GM23338 (cell line): Measurements from ENCODE around the gene C22orf39.

Experiments used
- CTCF ChIP-seq, 2 experiments: fragments of 200-600 bp in 1 of 2; sonication (generic) in 1 of 2; conservative IDR thresholded peaks; 2 replicates each; pipeline versions ENCODE4 v1.5.1 to v1.6.1; 2016 to 2017; ENCODE audit warnings: antibody characterized with exemption in 2 of 2, low read depth in 2 of 2, mild to moderate bottlenecking in 2 of 2, moderate library complexity in 1 of 2
- REST ChIP-seq: IDR thresholded peaks from one replicate; pipeline ENCODE4 v1.6.1; 2018; ENCODE audit warnings: antibody characterized with exemption; ENCODE audit not compliant: unreplicated experiment

- TF ChIP-seq CTCF (conservative IDR thresholded peaks at IDR 0.05; ENCODE audit: low read depth in 2 of 2) (no peak), REST (no peak)
Measured at GRCh38 chr22:19476023-19476422, 28.5 kb upstream of the C22orf39 start.
